Breast epithelium (tissue), 3 donors: ENCODE results near the gene ZDHHC6.

Experiments
- CTCF ChIP-seq, 3 donors: fragments of 450-650 bp; IDR thresholded peaks; one replicate each; pipeline ENCODE4 v1.5.1; 2016 to 2017; ENCODE audit warnings: antibody characterized with exemption in 3 of 3, mild to moderate bottlenecking in 3 of 3, moderate library complexity in 3 of 3
- POLR2A ChIP-seq: fragments of 450-650 bp; IDR thresholded peaks from one replicate; pipeline ENCODE4 v1.6.1; 2016; ENCODE audit warnings: antibody characterized with exemption, mild to moderate bottlenecking, moderate library complexity

DNA sequence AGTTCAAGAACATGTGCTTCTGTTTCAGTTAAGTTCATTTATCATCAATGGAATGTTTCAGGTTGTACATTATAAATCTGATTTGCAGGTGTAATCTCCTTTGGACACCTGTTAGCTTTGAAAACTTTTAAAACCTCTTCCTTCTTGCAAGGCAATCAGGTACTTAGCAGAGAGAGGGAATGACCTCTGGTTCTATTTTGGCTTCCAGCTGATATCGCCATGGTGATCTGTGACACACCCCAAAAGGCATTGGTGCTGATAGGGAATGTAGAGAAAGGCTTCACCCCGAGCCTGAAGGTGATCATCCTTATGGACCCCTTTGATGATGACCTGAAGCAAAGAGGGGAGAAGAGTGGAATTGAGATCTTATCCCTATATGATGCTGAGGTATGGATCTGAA lies 37.4 kb downstream of the ZDHHC6 start:
- TF ChIP-seq CTCF (IDR thresholded peaks at IDR 0.05) = no peak
- no peak for TF ChIP-seq POLR2A
